H1 (cell line): Measurements from ENCODE around the gene RPS27. TPM values are rescaled to one million over a fixed set of nuclear protein-coding genes. Genes with fewer than 3 reads are reported as not detected.
A peak's percentile ranks its signal among the peaks of the same experiment; 100 is the strongest.

Experiments
- CTCF ChIA-PET: fragments of 300-600 bp; sonication (Branson Sonifier 250); formaldehyde crosslinking; loops from one replicate; lab custom pipeline; 2021; ENCODE audit not compliant: partially characterized antibody; lab: Charles Lee
- POLR2A ChIA-PET: fragments of 300-600 bp; sonication (Branson Sonifier 250); formaldehyde crosslinking; loops from one replicate; lab custom pipeline; 2021; ENCODE audit warnings: inconsistent platforms; ENCODE audit not compliant: partially characterized antibody; lab: Charles Lee
- DNase-seq, 2 experiments: peaks; one replicate each; pipeline versions ENCODE4 v3.0.0 to v3.0.0-alpha.2; 2010 to 2022; ENCODE audit warnings: low spot score in 2 of 2, low read depth in 1 of 2, mixed read lengths in 1 of 2
- FAIRE-seq: peaks from 2 replicates; lab custom pipeline; 2011; peaks lifted over from hg19 to GRCh38; lab: Jason Lieb, UNC
- H2AFZ ChIP-seq: 2 replicates; pipeline ENCODE4 v1.8.1; 2012; ENCODE audit warnings: low read length, inconsistent platforms
- H2AK5ac ChIP-seq: 2 replicates; pipeline ENCODE4 v1.6.1; 2013; ENCODE audit warnings: low read depth, low read length
- H2BK120ac ChIP-seq: replicated peaks from 2 replicates; pipeline ENCODE3; 2013; ENCODE audit warnings: low read depth, low read length, inconsistent platforms
- H2BK12ac ChIP-seq: 2 replicates; pipeline ENCODE4 v1.6.1; 2013; ENCODE audit warnings: low read depth, low read length
- H2BK15ac ChIP-seq: 2 replicates; pipeline ENCODE4 v1.6.1; 2013; ENCODE audit warnings: low read length
- H2BK20ac ChIP-seq: 2 replicates; pipeline ENCODE4 v1.6.1; 2013; ENCODE audit warnings: low read length
- H2BK5ac ChIP-seq: 2 replicates; pipeline ENCODE4 v1.6.1; 2013; ENCODE audit warnings: low read depth, low read length
- H3K14ac ChIP-seq: 2 replicates; pipeline ENCODE4 v1.6.1; 2013; ENCODE audit warnings: inconsistent platforms; ENCODE audit not compliant: insufficient read length
- H3K18ac ChIP-seq: 2 replicates; pipeline ENCODE4 v1.6.1; 2013; ENCODE audit warnings: low read length; ENCODE audit errors: extremely low read depth
- H3K23ac ChIP-seq: 2 replicates; pipeline ENCODE4 v1.6.1; 2013; ENCODE audit warnings: inconsistent platforms; ENCODE audit not compliant: insufficient read length
- H3K23me2 ChIP-seq: 2 replicates; pipeline ENCODE4 v1.6.1; 2013; ENCODE audit warnings: low read depth, low read length
- H3K27ac ChIP-seq: 2 replicates; pipeline ENCODE4 v1.6.1; 2011; ENCODE audit warnings: low read depth, low read length, inconsistent platforms
- H3K27me3 ChIP-seq, 4 experiments: replicated peaks in 1 of 4; 1 replicate in 1 of 4; 2 replicates in 3 of 4; pipeline versions ENCODE4 v1.6.1 to v1.8.1; 2011 to 2013; ENCODE audit warnings: low read length in 3 of 4, mild to moderate bottlenecking in 3 of 4, inconsistent platforms in 2 of 4, mixed read lengths in 2 of 4, moderate library complexity in 1 of 4; ENCODE audit not compliant: control insufficient read depth in 3 of 4, insufficient read depth in 3 of 4; ENCODE audit errors: extremely low read depth in 1 of 4
- H3K36me3 ChIP-seq, 4 experiments: 2 replicates each; pipeline versions ENCODE4 v1.6.1 to v1.8.1; 2011 to 2013; ENCODE audit warnings: mild to moderate bottlenecking in 4 of 4, low read length in 3 of 4, moderate library complexity in 2 of 4, control low read depth in 1 of 4, inconsistent platforms in 1 of 4; ENCODE audit not compliant: insufficient read depth in 4 of 4, control insufficient read depth in 2 of 4
- H3K4ac ChIP-seq: replicated peaks from 2 replicates; pipeline ENCODE3; 2013; ENCODE audit warnings: low read length, low read depth, mixed read lengths, inconsistent platforms; ENCODE audit not compliant: insufficient read length
- H3K4me1 ChIP-seq, 4 experiments: replicated peaks in 1 of 4; 1 replicate in 1 of 4; 2 replicates in 3 of 4; pipeline versions ENCODE4 v1.6.1 to v1.8.1; 2011 to 2013; ENCODE audit warnings: low read length in 3 of 4, inconsistent platforms in 2 of 4, mixed read lengths in 1 of 4; ENCODE audit not compliant: insufficient read depth in 4 of 4, control insufficient read depth in 3 of 4
- H3K4me2 ChIP-seq, 2 experiments: 2 replicates each; pipeline versions ENCODE4 v1.6.1 to v1.8.1; 2011 to 2013; ENCODE audit warnings: low read depth in 2 of 2, low read length in 2 of 2, control low read depth in 1 of 2, inconsistent platforms in 1 of 2, mild to moderate bottlenecking in 1 of 2; ENCODE audit not compliant: insufficient read depth in 1 of 2
- H3K4me3 ChIP-seq, 4 experiments: fragments of 200-600, 300-600 bp in 1 of 4; sonication (generic), shearing (Covaris generic), sonication (Bioruptor Twin) in 1 of 4; 2 replicates each; pipeline versions ENCODE4 v1.5.1 to v1.8.1; 2011 to 2016; ENCODE audit warnings: low read length in 4 of 4, low read depth in 3 of 4, control low read depth in 2 of 4, inconsistent platforms in 2 of 4, mild to moderate bottlenecking in 2 of 4, mixed read lengths in 1 of 4, moderate library complexity in 1 of 4; ENCODE audit not compliant: insufficient read depth in 2 of 4; ENCODE audit errors: extremely low read depth in 1 of 4
- H3K56ac ChIP-seq: replicated peaks from 2 replicates; pipeline ENCODE3; 2013; ENCODE audit warnings: low read depth, mild to moderate bottlenecking, mixed read lengths, low read length, inconsistent platforms; ENCODE audit not compliant: insufficient read length
- H3K79me1 ChIP-seq: 2 replicates; pipeline ENCODE4 v1.6.1; 2013; ENCODE audit warnings: low read depth, low read length, control low read depth
- H3K79me2 ChIP-seq, 2 experiments: 2 replicates each; pipeline versions ENCODE4 v1.6.1 to v1.8.1; 2012 to 2013; ENCODE audit warnings: low read length in 2 of 2, mild to moderate bottlenecking in 2 of 2, inconsistent platforms in 1 of 2; ENCODE audit not compliant: insufficient read depth in 2 of 2, control insufficient read depth in 1 of 2
- H3K9ac ChIP-seq, 4 experiments: replicated peaks in 1 of 4; 1 replicate in 1 of 4; 2 replicates in 3 of 4; pipeline versions ENCODE4 v1.6.1 to v1.8.1; 2011 to 2013; ENCODE audit warnings: low read depth in 3 of 4, low read length in 3 of 4, control low read depth in 2 of 4, mild to moderate bottlenecking in 2 of 4, moderate library complexity in 2 of 4, inconsistent platforms in 1 of 4; ENCODE audit errors: extremely low read depth in 1 of 4
- H3K9me3 ChIP-seq, 2 experiments: 2 replicates each; pipeline versions ENCODE4 v1.6.1 to v1.8.1; 2012 to 2013; ENCODE audit warnings: mild to moderate bottlenecking in 2 of 2, moderate library complexity in 2 of 2, control low read depth in 1 of 2, inconsistent platforms in 1 of 2, low read depth in 1 of 2, low read length in 1 of 2, mixed read lengths in 1 of 2; ENCODE audit not compliant: insufficient read depth in 2 of 2
- H4K20me1 ChIP-seq, 2 experiments: replicated peaks in 1 of 2; 2 replicates each; pipeline versions ENCODE3 to v1.8.1; 2011 to 2013; ENCODE audit warnings: inconsistent platforms in 2 of 2, low read length in 2 of 2, mild to moderate bottlenecking in 1 of 2; ENCODE audit not compliant: insufficient read depth in 2 of 2, control insufficient read depth in 1 of 2
- H4K5ac ChIP-seq: 2 replicates; pipeline ENCODE4 v1.6.1; 2013; ENCODE audit warnings: low read length, low read depth, mixed read lengths, inconsistent platforms; ENCODE audit not compliant: insufficient read length
- H4K8ac ChIP-seq: 2 replicates; pipeline ENCODE4 v1.8.0; 2013; ENCODE audit warnings: mild to moderate bottlenecking, moderate library complexity, low read length, inconsistent platforms; ENCODE audit not compliant: insufficient read depth; ENCODE audit errors: extremely low read depth
- H4K91ac ChIP-seq: replicated peaks from 2 replicates; pipeline ENCODE3; 2013; ENCODE audit warnings: low read length, mixed read lengths, inconsistent platforms; ENCODE audit not compliant: insufficient read length
- GTF2F1 ChIP-seq: IDR thresholded peaks from 2 replicates; pipeline ENCODE4 v1.6.1; 2012; ENCODE audit warnings: low read depth, low read length, improper control_type of control experiment, borderline replicate concordance
- WGBS, 2 experiments: shearing (Covaris generic) in 1 of 2; methylation state at CpG; one replicate each; pipeline versions ENCODE4 v1.1.6 to v1.1.7; 2013 to 2015; ENCODE audit warnings: low lambda C conversion rate in 2 of 2, mixed read lengths in 2 of 2, inconsistent platforms in 1 of 2, low coverage in 1 of 2, missing lambda C conversion rate in 1 of 2; ENCODE audit not compliant: insufficient replicate concordance in 2 of 2, insufficient coverage in 1 of 2, insufficient read length in 1 of 2; ENCODE audit errors: extremely low coverage in 1 of 2, missing lambda C conversion rate in 1 of 2; 5-methylcytosine and 5-hydroxymethylcytosine counted together
- polyA plus RNA-seq, 7 experiments: library from polyadenylated mRNA; depleted of rRNA in 3 of 7; stranded (reverse) in 5 of 7; unstranded in 2 of 7; fragments of >200 nt in 5 of 7; fragments of 200-250 nt in 2 of 7; gene quantifications; 1 replicate in 5 of 7; 2 replicates in 1 of 7; 4 replicates in 1 of 7; pipeline versions ENCODE4 v1.2.1 to v1.2.3, GENCODE V29; 2011 to 2013; ENCODE audit warnings: missing spikeins in 2 of 7, mixed read lengths in 2 of 7
- total RNA-seq: library from RNA; stranded (reverse); fragmentation: NEBNext Ultra II Directional; extraction: Animal tissue kit (Norgen Biotek cat#: 25700); gene quantifications from 2 replicates; pipeline ENCODE4 v1.2.1, GENCODE V29; 2021

Gene RPS27
- total and polyA plus RNA-seq, 2 of the 8 experiments (the other 6 are each of a cell fraction or from before 2014, with no cell fraction given) = 1,810 to 3,155 TPM

GRCh38 chr1:153958961-153959260, 31.7 kb upstream of the RPS27 start:
- peaks cover 11 to 26% (median 19%) of the 10 kb centered on the region in 4 experiments for H3K36me3 ChIP-seq
- no peak overlapping the region for H2AK5ac ChIP-seq
- peaks cover 27% of the 10 kb centered on the region for H3K79me1 ChIP-seq
- H3K23me2 ChIP-seq = peaks cover 25% of the 10 kb centered on the region
- no peak for DNase-seq
- TF ChIP-seq GTF2F1 = no peak
- peak overlapping the region in 1 of 4 experiments; percentile 85; a peak in 2 of 8 replicates for H3K4me3 ChIP-seq
- FAIRE-seq = no peak
- H3K56ac ChIP-seq = no peak overlapping the region
- no peak overlapping the region for H3K9ac ChIP-seq
- 59% methylated on average over 4 of the region's 4 CpGs; no CpG with 5 or more reads in 1 of the 2 experiments for WGBS, 2 experiments
- H3K14ac ChIP-seq = no peak overlapping the region
- no peak overlapping the region for H2BK20ac ChIP-seq
- H3K18ac ChIP-seq = no peak overlapping the region
- H2BK120ac ChIP-seq = no peak overlapping the region
- H3K23ac ChIP-seq = no peak overlapping the region
- no peak overlapping the region for H4K5ac ChIP-seq
- H3K9me3 ChIP-seq = no peaks in the 10 kb centered on the region
- H3K4me1 ChIP-seq = peaks cover 6 to 20% (median 12%) of the 10 kb centered on the region in 4 experiments
- peak overlapping the region; percentile 52 to 89 for H3K4me2 ChIP-seq
- H3K27me3 ChIP-seq = no peaks in the 10 kb centered on the region
- H3K27ac ChIP-seq = no peak overlapping the region
- no peak overlapping the region for H2AFZ ChIP-seq
- peaks cover 9 to 12% of the 10 kb centered on the region in 2 experiments for H4K20me1 ChIP-seq
- no peak overlapping the region for H4K91ac ChIP-seq
- POLR2A ChIA-PET = interaction anchor here (0.6 to 15.7 kb wide), 13 partner anchors 12 to 324 kb away, joined by 3 to 454 read pairs (median 6); partner anchors contain the start of genes CHTOP, CREB3L4, DENND4B and GATAD2B
- no peak overlapping the region for H2BK5ac ChIP-seq
- no peak overlapping the region for H3K4ac ChIP-seq
- H2BK15ac ChIP-seq = no peak overlapping the region
- H2BK12ac ChIP-seq = no peak overlapping the region
- CTCF ChIA-PET = interaction anchor here (0.5 to 6.4 kb wide), 3 partner anchors 14 to 185 kb away, joined by 3 to 31 read pairs (median 3); partner anchors contain the start of gene DENND4B
- no peak overlapping the region for H4K8ac ChIP-seq
- peaks cover 36 to 67% of the 10 kb centered on the region in 2 experiments for H3K79me2 ChIP-seq
